H54 (cell line): ENCODE measurements around the gene QPCT.
"Not testable (repeated sequence)": the region's sequence is repeated elsewhere in the genome, so short reads cannot be mapped to it uniquely, and the experiment has no call there.

Experiments used
- DNase-seq: peaks from one replicate; pipeline ENCODE4 v3.0.0; 2011; ENCODE audit warnings: low spot score, mixed read lengths; ENCODE audit not compliant: insufficient read length
- FAIRE-seq: peaks from 3 replicates; lab custom pipeline; 2011; peaks lifted over from hg19 to GRCh38; lab: Jason Lieb, UNC
- POLR2A ChIP-seq: IDR thresholded peaks from 2 replicates; pipeline ENCODE4 v1.6.1; 2011; ENCODE audit warnings: low read depth, mild to moderate bottlenecking, low read length

Gene QPCT

DNA sequence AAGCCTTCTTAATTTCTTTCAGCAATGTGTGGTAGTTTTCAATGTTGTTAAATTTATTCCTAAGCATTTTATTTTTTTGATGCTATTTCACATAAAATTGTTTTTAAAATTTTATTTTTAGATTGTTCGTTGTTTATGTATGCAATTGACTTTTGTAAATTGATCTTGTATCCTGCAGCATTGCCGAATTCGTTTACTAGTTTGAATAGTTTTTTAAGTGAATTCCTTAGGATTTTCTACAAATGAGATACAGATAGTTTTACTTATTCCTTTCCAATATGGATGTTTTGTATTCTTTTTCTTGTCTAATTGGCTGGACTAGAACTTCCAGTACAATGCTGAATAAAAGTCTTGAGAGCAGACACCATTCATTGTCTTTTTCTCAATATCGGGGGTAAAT, 55.6 kb downstream of the QPCT start:
- FAIRE-seq (no peak), DNase-seq (no peak)
- no peak for TF ChIP-seq POLR2A

- no peak for TF ChIP-seq POLR2A
- no peak for FAIRE-seq
Measured at GRCh38 chr2:37402636-37403035, 58.2 kb downstream of the QPCT start.

DNA sequence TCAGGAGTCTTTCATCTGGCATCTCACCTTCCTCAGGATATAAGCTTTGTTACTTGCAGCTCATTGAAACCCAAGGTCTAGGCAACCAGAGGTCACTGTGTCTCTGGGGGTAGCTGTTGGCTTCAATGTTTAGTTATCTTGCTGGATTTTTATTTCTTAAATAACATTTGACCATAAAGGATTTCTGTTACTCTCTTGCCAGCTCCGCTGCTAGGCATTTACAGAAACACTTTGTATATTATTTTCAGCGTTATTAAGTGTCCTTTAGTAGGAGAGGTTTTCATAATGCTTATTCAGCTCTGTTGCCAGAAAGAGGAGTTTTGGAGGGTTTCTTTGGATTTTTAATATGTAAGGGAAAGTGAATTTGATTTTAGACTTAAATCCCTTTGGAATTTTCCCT, 61.4 kb downstream of the QPCT start:
- DNase-seq (no peak), FAIRE-seq (no peak)
- no peak for TF ChIP-seq POLR2A

More at GRCh38 chr2:37402636-37403035, 58.2 kb downstream of the QPCT start:
- no peak for DNase-seq

GRCh38 chr2:37412231-37412630, 67.8 kb downstream of the QPCT start:
- no peak for FAIRE-seq
- DNase-seq: no peak
- TF ChIP-seq POLR2A: no peak

DNA sequence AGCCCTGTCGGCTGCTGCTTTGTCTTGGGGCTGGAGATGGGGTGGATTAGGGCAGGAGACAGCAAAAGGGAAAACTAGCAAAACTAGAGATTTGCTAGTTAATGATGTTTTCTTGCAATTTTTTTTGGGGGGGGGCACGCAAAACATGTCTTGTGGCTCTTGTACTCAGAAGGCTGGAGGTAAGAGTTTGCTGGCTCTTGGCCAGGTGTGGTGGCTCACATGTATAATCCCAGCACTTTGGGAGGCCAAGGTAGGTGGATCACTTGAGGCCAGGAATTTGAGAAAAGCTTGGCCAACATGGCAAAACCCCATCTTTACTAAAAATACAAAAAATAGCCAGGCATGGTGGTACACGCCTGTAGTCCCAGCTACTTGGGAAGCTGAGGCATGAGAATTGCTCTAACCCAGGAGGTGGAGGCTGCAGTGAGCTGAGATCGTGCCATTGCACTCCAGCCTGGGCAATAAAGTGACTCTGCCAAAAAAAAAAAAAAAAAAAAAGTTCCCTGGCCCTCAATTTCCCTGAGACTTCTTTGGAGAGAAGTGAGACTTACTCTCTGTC, 69.6 kb downstream of the QPCT start:
- not testable (repeated sequence) for DNase-seq, FAIRE-seq

DNA sequence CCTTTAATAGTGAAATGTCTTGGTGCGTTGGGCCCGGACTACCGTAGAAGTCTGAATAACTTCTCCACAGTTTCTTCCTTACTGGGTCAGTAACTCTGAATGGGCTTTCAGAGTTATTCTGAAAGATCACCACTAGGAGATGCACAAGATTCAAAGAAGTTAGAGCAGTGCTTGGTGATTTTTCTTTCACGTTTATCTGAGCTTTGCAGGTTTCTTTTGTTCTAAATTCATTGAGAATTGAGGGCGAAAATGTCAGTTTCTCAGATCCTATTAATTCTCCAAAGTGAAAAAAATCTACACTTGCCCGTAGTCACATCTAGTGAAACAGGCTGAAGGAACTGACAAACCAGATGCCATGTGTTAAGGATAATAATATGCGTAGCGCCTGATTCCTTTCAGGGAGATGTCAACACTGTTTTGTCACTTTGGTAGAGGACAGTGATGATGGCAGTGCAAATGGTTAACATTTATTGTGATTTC, 70.1 kb downstream of the QPCT start:
- DNase-seq: peak; percentile 38
- TF ChIP-seq POLR2A: no peak
- peak; percentile 58 for FAIRE-seq

DNA sequence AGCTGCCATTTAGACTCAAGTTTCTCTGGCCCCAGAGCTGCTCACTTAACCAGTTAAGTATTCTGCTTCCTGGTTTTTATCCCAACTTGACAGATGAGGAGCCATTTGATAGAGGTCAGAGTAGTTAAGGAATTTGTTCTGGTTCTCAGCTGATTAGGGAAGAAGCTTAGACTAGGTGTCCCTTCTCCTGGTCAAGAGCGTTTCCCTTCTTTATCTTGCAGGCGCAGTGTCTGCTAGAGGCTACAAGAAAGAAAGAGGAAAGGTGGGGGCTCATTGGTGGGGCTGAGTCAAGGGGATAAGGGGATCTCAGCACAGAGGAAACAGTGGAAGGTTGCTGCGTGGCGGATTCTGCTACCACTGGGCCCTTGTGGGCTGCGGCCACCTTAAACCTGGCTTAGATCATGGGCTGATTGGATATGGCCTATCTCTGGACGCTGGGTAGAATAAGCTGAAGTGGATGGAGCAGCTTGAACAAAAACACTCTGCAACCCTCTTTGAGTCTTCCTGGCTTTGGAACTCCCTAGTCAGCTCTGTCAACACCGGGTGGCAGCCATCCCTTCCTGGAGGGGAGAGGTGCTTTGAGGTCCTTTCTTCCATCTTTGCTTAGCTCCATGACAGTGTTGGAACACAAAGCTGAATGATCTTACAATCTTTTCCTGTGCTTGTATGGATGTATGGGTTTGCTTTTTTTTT, 70.8 kb downstream of the QPCT start:
- DNase-seq (no peak), FAIRE-seq (no peak)
- no peak for TF ChIP-seq POLR2A

DNA sequence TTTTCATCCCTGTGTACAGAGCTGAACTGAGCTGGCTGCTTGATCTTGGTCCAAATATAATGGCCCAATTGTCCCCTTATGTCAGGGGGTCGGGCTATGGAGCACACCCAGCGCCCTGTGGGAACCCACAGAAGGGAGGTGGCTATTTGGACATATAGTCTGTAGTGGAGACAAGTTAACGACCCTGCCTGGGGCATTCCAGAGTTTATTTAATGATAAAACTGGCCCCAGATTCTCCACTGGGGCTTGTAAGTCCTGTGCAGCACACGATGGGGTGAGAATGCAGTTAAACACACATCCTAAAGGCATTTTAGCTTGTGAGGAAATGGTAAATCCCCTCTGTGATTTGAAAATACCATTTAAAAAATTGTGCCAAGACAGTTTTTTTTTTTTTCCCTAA, 72.9 kb downstream of the QPCT start:
- no peak for DNase-seq
- no peak for TF ChIP-seq POLR2A
- no peak for FAIRE-seq

- TF ChIP-seq POLR2A: no peak
- DNase-seq: no peak
- FAIRE-seq: no peak
Measured at GRCh38 chr2:37418956-37419355, 74.5 kb downstream of the QPCT start.

DNA sequence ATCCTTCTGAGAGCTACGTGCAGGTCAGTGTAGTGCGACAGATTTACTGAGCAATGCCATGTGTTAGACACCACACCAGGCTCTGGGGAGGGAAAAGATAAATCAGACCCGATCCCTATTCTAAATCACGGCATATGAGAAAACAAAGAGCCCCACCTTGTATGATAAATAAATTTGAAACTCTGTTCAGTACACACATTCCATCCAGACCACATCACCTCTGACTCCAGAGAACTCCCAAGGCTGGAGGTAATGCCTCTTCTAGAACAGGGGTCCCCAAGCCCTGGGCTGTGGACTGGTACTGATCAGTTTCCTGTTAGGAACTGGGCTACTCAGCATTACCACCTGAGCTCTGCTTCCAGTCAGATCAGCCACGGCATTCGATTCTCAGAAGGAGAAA, 77.3 kb downstream of the QPCT start:
- FAIRE-seq: no peak
- no peak for TF ChIP-seq POLR2A
- DNase-seq: no peak

GRCh38 chr2:37422816-37423215, 78.4 kb downstream of the QPCT start:
- FAIRE-seq (no peak), DNase-seq (no peak)
- TF ChIP-seq POLR2A: no peak
